ENCODE measurements around the gene PDE3A.

The PDE3A gene

DNA sequence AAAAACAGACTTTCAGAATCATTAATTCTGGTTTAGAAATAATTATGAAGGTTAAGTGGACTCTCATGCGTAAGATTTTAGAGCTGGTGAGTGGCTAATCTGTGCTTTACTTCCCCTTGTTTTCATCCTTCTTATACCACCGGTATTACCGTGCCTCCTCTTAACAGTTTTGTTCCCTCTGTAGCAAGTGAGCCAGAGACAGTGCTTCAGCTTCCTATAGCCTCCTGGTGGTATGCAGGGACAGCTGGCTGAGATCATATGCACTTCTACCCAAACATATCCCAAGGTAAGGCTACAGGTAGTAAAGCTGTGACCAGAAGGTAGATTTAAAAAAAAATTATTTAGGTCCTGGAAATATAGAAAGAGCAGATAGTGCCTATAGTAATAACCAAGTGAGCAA is 55.2 kb downstream of the PDE3A start:
- no peak for DNase-seq (ENCODE audit: low read depth in 2 of 2)

GRCh38 chr12:20424841-20425240 is 56.5 kb downstream of the PDE3A start:
- no peak for DNase-seq (ENCODE audit: low read depth in 2 of 2)

DNA sequence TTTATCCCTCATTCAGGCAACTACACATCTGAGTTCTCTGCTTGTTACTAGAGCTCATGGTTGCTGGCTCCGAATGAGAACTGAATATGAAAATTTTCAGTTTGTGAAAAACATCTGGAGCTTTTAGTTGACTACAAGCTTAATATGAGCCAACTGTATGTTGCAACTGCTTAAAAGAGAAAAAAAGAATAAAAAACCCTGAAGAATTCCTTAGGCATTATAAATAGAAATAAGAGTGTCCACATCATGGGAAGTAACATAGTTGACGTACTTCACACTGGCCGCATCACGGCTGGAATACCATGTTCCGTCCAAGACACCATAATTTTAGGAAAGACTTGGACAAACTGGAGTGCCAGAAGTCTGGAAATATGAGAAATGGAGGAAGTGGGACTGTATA is 57.9 kb downstream of the PDE3A start:
- DNase-seq (ENCODE audit: low read depth in 2 of 2) = no peak

- no peak for DNase-seq (ENCODE audit: low read depth in 2 of 2)
Observed at GRCh38 chr12:20426957-20427356, 58.6 kb downstream of the PDE3A start.

GRCh38 chr12:20429852-20430251 is 61.5 kb downstream of the PDE3A start:
- DNase-seq (ENCODE audit: low read depth in 2 of 2) = no peak

DNA sequence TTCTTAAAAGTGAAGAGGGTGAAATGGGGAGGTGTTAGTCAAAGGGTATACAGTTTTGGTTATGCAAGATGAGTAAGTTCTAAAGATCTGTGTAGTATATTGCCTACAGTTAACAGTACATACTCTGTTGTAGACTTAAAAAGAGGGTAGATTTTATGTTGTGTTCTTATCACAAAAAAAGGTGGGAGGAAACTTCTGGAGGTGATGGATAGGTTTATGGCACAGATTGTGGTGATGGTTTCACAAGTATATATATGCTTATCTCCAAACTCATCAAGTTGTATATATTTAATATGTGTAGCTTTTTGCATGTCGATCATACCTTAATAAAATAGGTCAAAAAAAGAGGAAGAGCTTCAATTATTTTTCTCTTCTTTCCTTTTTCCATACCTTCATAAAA is 64.0 kb downstream of the PDE3A start:
- DNase-seq (ENCODE audit: low read depth in 2 of 2) = no peak

GRCh38 chr12:20434996-20435395 is 66.7 kb downstream of the PDE3A start:
- DNase-seq (ENCODE audit: low read depth in 2 of 2) = no peak

GRCh38 chr12:20436316-20436715 is 68.0 kb downstream of the PDE3A start:
- DNase-seq (ENCODE audit: low read depth in 2 of 2) = no peak

DNA sequence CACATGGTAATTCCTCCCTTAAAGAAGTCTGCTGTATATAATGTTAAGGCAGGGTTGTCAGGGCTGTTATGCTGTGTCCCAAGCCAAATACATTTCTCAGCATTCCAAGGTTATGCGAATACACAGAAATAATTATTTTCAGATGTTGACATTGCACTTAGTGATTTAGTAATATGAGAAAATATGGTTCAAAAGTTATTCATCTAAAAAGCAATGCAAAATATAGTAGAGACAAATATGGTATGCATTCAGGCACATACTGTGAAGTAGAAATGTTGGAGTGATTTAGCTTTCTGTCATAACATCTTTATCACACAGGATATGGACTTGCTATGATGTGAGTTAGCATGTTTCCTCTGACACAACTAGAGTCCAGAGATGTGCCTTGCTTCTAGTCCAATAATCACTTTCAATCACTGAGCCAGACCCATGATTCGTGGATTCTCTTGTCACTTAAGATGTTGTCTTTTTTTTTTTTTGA is 70.0 kb downstream of the PDE3A start:
- no peak for DNase-seq (ENCODE audit: low read depth in 2 of 2)

GRCh38 chr12:20439626-20440025 is 71.3 kb downstream of the PDE3A start:
- DNase-seq (ENCODE audit: low read depth in 2 of 2) = no peak

- no peak for DNase-seq (ENCODE audit: low read depth in 2 of 2)
Observed at GRCh38 chr12:20440408-20440807, 72.1 kb downstream of the PDE3A start.

DNA sequence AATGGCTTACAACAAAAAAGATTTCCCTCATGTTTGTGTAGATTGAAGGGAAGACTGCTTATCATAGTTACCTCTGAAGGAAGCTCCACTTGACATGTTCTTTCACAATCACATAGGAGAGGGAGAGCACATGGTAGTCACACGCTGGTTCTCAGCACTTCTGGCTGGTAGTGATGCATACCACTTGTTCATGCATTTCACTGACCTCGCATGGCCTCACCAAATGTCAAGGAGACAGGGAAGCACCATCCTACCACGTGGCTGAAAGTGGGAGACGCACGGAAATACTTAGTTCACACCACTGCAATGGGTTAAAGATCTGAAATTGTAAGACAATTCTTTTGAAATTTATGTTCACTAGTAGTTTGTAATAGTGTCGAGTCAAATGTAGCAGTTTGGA is 74.0 kb downstream of the PDE3A start:
- DNase-seq (ENCODE audit: low read depth in 2 of 2) = no peak

- no peak for DNase-seq (ENCODE audit: low read depth in 2 of 2)
Observed at GRCh38 chr12:20443255-20443654, 74.9 kb downstream of the PDE3A start.

- DNase-seq (ENCODE audit: low read depth in 2 of 2) = no peak
Observed at GRCh38 chr12:20443792-20444191, 75.5 kb downstream of the PDE3A start.

DNA sequence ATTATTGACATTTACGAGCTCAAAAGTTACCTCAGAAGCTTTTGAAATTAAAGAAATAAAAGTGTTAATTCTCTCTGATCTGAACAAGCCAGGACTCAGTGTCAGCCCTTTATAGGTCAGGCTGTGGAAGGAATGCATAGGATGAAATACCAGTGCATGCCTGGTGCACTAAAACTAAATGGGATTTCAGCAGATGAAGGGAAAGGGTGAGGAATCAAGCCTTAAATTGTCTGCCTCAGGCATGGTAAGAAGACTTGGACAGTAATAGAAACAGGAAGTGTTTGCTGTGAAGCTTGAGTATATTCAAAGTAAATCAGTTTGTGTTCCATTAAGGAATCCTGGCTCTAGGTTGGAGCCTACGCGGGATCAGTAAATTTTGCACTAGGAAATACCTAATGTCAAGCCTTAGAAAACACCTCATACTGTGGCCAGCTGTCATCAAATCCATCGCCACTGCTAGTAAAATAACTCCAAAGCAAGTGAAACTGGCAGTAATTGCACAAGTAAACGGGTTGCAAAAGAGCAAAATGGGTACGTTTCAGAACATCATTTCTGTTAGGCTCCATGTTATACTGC is 76.3 kb downstream of the PDE3A start:
- no peak for DNase-seq (ENCODE audit: low read depth in 2 of 2)

DNA sequence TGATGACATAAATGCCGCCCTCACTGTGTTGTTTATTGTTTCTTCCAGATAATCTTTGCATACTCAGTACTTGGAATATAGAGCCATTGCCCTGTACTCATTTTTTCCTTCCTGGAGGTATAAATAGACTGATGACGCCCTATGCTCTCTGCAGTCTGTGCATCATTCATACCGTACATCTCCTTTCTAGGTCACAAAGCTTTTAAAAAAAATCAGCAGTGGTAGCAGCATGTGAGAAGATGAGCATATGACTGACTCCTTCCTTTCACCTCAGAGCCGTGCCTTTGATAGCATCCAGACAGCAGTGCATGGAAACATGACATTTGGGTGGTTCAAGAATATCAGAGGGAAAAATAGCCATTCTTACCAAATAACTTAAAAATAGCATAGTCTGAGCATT is 77.3 kb downstream of the PDE3A start:
- DNase-seq (ENCODE audit: low read depth in 2 of 2) = no peak

DNA sequence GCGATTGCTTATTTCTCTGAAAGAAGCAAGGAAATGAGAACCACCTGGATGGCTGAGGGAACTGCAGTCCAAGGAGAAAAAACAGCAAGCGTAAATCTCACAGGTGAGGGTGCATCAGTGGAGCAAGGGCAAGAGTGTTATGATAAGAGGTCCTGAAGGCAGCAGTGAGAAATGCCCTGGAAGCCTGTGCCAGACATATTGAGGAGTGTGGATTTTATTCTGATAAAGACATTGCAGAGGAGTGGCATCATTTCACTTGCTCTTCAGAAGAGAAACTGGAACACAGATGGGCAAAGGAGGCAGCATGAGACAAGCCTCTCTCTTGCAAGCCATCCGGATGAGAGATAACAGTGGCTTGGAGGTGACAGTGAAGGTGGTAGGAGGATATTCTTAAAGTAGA is 78.5 kb downstream of the PDE3A start:
- DNase-seq (ENCODE audit: low read depth in 2 of 2) = no peak

DNA sequence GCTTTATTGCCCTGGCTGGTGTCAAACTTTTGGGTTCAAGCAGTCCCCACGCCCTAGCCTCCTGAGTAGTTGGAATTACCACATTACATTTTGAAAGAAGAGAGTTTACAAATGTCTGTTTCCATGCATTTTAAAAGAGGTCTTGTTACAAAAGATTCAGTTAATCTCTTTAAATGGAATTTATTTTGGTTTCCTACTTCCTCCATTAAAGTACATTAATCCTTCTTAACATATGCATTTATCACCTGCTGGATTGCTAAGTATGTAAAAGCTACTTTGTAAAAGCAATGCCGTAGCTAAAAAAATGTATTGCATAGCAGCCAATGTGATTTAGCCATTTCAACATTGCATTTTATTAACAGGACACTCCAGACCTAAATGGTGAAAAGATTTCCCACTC is 80.4 kb downstream of the PDE3A start:
- DNase-seq (ENCODE audit: low read depth in 2 of 2) = no peak

GRCh38 chr12:20450591-20451180 is 82.3 kb downstream of the PDE3A start:
- DNase-seq (ENCODE audit: low read depth in 2 of 2) = no peak

DNA sequence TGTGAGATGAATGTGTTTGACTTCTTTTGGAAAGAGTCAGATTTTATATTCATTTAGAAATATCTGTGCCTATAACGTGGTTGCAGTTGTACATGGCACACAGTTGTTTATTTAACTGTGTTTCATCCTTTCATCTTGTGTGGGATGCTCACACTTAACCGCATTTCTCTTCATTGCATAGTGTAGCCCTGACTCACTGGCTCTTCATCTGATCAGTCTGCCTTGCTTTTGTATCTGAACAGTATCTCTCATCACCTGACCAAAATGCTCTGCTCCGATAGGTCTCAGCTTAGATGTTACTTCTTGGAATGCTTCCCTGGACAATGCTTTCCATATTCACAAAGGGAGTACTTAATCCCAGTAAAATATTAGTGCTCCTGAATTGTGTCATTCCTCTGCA is 83.4 kb downstream of the PDE3A start:
- DNase-seq (ENCODE audit: low read depth in 2 of 2) = no peak

DNA sequence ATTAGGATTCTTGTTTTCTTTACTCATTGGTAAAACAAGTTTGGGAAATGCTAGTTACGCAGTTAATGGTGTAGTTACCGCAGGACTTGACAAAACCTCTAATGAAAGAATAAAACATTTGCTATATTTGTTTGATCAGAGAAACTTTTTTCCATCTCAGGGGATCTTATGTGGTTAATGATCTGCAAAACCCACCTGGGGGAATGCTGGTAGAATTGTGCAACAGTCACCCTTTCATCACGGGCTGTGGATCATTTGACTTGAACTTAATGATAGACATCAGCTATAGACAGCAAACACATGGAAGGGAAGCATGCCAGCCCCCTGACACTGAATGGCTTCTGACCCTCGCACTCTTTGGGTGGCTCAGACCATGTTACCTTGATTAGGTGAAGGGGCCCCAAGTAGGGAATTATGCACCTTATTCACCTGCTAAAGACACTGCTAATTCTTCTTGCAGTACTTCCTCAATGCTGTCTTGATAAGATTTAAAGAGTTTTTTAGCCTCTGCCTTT is 84.2 kb downstream of the PDE3A start:
- DNase-seq (ENCODE audit: low read depth in 2 of 2) = no peak

DNA sequence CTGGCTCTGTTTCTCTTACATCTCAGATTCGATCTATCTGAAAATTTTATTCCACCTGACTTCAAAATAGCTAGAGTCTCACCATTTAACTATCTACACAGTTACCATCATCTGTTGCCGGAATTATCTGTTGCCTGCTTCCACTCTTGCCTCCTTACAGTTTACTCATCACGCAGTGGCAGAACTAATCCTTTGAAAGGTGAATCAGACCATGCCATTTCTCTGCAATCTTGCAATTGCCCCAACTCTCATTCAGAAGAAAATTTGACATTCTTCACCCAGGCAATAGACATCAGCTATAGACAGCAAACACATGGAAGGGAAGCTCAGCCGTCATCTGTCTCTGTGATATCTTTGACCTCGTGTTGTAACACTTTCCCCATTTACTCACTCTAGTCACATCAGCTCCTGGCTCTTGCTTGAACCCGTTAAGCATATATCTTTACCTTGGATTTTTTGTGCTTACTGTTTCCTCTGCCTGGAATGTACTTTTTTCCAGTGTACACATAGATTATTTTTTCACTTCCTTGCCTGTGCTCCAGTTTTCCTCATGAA is 85.5 kb downstream of the PDE3A start:
- no peak for DNase-seq (ENCODE audit: low read depth in 2 of 2)

GRCh38 chr12:20455001-20455706 is 86.8 kb downstream of the PDE3A start:
- DNase-seq (ENCODE audit: low read depth in 2 of 2) = no peak

Measured in stimulated activated CD8-positive, alpha-beta memory T cell treated with anti-CD3 and anti-CD28 coated beads, Interleukin-2, amount 100 ng/mL, for 48 hours (primary cell).